Stimulated activated CD4-positive, alpha-beta T cell treated with anti-CD3 and anti-CD28 coated beads, Interleukin-1b, Interleukin-23, amount 100 ng/mL, for 24 hours (primary cell): Measurements from ENCODE around the gene DOK4.

Experiments
- DNase-seq, 4 experiments: peaks; one replicate each; pipeline ENCODE4 v3.0.0-alpha.2; 2020; ENCODE audit warnings: low read depth in 4 of 4, low spot score in 1 of 4

DOK4 gene

DNA sequence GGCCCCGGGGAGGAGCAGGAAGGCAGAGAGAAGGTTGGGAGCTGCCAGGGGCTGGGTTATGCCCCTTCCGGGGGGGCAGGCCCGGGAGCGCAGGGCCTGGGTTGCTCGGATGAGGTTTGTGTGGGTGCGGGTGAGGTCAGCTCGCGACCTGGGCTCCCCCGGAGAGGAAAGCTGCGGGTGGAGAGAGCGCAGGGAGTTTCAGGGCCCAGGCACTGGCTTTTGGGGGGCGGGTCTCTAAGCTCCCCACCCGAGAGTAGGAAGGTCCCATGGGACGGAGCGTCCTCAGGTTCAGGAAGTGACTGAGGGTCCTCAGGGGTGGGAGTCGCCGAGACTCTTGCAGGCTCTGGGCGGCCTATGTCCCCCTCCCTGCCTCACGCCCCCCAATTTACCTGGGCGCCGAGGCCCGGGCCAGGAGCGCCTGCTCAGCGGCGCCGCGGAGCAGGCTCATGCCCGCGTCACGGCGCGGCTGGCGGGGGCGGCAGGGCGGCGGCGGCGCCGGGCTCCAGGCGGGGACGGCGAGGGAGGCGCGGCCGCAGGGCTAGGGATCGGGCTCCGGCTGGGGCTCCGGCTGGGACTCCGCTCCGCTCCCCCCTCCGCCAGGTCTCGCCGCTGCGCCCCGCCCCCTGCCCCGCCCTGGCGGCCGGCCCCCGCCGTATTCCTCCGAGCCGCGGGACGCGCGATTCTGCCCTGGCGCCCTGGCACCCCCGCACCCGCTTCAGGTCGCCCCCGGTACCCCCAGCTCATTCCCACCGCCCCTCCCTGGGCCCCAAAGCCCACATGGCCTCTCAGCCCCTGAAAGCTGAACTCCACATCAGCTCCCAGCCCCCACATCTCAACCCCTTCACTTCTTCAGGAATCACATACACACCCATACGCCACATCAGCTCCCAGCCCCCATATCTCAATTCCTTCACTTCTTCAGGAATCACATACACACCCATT is at the start of gene DOK4:
TSS of gene DOK4 (minus strand) at position 578 of the 942 bp plus-strand sequence. CDS start 6,986 bp downstream, outside the sequence.
- peak; percentile 57 to 79 (median 74) for DNase-seq

DNA sequence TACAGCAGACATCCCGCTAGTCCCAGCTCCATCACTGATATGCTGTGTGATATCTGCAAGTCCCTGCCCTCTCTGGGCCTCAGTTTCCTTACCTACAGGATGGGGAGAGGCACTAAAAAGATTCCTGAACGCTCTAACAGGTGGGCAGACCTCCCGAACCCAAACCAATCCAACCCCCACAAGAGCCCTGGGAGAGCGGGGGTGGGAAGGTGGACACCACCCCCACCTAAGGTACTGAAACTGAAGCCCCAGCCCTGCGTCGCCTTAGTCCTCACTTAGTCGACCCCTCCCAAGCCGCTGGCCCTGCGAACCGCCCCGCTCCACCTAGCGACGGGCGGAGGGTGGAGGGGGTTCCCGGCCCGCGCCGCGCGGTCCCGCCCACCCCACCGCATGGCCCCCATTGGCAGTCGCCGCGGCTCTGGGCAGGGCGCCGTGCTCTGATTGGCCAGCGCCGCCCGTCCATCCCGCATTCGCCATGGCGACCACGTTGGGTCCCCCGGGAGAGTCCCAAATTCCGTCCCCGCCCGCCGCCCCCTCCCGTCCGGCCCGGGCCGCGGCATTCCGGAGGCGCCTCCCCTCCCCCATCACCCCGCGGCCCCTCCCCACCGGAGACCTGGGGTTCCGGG is 49.5 kb upstream of the DOK4 start:
- peak; percentile 85 to 92 (median 88) for DNase-seq

DNA sequence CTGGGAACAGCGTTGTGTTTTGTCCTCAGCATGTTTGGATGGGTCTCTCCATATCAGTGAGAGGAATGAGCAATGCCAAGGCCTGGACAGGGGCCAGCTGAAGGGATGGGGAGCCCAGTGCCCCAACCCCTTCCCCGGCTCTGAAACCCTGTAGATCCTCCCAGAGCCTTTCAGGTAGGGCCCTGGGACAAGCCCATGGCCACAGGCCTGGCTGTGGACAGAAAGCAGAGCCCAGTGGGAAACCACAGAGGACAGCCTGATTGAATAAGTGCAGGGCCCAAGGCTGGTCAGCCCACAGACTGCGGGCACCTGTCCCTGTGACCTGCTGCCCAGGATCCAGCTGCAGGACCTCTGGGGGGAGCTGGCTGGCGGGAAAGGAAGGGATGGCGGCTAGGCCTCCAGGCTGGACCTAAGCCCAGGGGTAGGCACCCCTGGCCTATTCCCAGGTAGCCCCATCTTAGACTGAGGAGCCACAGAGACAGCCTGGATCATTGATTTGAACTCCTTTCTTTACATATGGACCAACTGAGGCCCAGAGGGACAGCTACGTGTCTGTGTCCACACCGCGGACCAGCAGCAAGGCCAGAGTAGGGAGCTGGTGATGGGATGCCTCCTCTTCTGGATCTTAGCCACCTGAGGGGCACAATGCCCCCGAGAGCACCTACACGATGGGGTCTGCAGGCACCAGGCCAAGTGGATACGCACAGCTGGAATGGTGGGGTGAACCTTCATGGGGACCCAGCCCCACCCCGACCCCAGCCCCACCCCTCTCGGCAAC is 48.8 kb upstream of the DOK4 start:
- no peak for DNase-seq

DNA sequence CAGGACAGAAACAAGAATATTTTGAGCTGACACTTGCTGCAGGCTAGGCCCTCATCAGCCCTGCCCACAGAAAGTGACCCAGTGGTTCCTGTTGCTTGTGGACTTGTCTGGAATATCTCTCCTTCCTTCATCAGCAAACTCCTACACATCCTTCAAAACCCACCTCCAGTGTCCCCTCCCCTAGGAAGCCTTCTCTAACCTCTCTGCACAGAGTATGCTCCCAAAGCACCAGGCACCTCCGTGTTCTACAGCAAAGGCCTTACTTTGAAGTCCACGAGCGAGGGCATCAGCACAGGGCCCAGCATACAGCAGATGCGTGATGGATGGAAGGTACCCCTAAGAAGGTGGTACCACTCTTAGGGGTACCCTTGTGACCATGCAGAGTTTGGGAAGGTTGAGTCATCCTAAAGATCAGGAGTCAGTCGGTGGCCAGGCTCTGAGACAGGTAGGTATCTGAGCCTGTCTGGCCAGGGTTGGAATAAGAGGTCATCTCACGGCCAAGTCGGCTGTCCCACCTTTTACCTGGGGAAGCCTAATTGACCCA is 48.1 kb upstream of the DOK4 start:
- DNase-seq, result no peak

DNA sequence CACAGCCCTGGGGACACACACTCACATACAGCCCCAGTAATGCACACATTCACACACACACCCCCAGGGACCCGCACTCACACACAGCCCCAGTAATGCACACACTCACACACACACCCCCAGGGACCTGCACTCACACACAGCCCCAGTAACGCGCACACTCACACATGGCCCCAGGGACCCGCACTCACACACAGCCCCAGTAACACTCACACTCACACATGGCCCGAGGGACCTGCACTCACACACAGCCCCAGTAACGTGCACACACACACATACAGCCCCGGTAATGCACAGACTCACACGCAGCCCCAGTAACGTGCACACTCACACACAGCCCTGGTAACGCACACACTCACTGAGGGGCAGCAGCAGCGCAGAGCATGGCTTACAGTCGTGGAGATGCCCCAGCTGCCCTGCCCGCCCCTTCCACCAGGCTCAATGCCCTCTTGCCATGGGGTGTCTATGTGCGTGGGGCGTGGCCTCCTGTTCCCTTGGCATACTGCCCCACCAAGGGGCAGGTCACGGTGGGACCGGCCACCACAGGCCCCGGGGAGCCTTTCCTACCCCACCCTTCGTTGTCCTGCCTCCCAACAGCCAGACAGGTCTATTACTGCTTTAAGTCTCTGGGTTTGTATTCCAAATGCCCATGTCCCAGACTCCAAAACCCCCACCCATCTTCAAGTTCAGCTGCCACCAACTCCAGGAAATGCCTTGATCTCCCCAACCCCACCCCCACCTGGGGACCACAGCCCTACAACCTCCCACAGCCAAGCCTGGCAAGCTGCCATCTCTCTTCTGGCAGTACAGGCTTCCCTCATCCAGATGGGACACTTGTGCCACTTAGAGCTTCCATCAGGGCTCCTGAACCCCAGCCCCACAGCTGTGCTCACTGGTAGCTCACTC is 47.4 kb upstream of the DOK4 start:
- no peak for DNase-seq

DNA sequence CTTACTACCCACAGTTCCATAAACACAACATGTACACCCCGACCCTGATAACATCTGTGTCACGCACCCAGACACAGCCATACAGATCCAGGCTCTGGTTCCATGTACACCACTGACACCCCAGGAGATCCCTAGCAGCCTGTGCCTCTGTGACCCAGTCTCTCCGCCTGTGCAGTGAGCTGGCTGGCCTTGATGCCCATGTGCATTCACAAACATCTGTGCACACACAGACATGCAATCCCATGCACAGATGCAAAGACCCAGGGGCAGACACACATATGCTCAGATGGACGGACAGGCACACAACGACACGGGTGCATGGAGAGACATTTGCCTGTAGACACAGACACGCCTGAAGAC is 46.0 kb upstream of the DOK4 start:
- DNase-seq, result no peak

DNA sequence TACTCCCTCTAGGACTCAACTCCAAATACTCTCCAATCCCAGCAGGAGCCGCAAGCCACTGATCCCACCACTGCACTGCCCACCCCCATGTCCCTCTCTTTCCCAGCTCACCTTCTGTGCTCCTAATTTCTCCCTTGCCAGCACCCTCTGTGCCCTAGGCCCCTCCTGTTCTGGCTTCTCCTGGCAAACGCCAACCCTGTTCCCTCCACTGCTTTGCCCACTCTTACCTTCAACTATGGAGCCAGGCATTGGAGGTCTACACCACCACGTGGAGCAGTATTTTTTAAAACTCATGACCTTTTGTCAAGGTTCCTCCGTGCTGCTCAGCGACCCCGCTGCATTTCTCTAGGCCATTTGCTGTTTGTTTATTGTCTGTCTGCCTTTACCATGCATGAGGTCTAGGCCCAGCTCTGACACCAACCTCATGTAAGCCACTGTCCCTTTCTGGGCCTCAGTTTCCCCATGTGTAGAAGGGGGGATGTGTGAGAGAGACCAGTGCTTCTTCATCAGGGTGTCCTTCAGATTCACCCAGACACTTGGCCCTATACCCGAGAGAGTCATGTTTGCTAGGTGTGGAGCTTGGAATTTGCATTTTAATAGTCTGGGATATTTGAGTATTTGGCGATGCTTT is 45.5 kb upstream of the DOK4 start:
- DNase-seq, result no peak

DNA sequence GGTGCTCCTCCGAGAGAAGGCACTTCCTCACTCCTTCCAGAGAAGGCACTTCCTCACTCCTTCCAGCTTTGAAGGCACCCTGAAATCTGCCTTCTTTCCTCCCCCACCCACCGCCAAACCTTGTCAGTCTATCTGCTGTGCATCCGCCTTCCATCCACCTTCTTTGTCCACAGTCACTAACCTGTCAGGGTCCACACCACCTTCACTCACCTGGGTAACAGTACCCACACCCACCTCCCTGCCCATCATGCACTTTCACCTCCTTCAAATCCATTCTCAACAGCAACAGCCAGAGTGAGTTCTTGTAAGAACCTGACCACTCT is 44.9 kb upstream of the DOK4 start:
- no peak for DNase-seq

DNA sequence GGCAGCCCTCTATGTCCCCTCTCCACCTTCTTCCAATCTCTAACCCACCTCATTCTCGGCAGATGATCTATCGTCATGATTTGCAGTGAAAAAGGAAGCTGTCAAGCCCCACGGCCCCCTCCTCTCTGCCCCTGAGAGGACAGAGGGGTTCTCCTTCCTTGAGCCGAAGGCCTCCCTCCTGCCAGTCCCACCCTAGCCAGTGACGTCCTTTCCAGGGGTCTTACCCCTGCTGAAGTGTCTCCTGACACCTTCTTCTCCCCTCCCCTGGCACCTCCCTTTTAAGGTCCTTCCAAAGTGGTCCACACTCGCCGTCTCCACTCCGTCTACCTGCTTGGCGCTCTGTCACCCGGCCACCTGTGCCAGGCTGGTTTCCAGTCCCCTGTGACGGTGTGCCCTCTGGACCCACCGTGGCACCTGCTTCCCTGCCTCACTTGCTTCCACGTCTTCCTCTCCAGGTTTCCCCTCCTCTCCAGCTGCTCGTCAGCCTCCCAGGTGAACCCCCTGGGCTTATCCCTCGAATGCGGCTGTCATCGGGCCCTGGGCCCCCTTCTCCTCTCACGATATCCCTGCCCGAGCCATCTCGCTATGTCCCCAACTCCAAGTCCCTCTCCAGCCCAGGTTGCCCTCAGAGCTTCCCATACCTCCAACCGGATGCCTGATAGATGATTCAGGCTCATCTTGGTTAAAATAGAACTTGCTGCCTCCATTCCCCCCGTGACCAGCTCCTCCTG is 44.4 kb upstream of the DOK4 start:
- DNase-seq, result no peak

DNA sequence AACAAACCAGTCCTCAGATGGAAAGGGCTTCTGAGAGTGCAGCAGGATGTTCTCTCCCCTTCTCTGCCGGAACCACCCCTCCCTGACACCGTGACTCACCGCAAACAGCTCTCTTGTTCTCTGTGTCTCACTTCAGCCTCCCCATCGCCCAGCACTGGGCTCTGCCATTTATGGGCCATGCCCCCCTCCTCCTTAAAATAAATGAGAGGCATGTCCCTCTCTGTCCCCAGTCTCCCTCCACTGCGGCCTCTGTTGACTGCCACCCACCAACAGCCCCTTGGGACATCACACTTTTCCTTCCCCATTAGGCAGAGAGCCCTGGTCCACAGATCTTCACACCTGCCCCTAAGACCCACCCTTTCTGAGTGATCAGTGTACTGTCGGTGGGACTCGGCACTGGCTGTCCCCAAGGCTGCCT is 43.8 kb upstream of the DOK4 start:
- peak in 3 of 4 experiments; percentile 43 to 63 (median 43) for DNase-seq

DNA sequence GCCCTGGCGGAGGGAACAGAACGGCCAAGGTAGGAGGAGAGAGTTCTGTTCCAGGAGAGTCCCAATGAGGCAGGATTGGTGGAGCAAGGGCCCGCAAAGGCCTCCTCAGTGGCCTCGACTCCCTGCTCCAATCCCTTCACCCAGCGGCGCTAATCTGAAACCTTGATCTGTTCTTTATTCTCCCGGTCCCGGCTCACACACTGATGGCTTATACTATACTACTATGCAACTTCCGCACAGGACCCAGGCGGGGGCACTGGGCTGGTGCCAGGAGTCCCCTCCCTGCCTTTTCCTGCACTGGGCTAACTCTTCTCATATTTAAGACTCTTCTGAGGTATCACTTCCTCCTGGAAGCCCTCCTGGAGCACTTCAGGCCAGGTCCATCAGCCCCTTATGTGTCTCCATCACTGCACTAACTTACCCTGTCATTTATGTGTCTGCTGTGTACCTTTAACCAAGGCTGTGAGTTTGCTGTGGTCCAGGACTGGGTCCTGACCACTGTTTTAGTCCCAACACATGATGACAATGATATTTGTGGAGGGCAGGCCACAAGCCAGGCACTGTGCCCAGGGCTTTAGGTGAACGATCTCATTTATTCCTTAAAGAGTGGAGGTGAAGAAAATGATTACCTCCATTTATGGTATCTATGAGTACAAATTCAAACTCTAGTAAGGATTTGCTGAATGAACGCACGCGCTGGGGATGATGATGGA is 43.3 kb upstream of the DOK4 start:
- DNase-seq, result no peak

DNA sequence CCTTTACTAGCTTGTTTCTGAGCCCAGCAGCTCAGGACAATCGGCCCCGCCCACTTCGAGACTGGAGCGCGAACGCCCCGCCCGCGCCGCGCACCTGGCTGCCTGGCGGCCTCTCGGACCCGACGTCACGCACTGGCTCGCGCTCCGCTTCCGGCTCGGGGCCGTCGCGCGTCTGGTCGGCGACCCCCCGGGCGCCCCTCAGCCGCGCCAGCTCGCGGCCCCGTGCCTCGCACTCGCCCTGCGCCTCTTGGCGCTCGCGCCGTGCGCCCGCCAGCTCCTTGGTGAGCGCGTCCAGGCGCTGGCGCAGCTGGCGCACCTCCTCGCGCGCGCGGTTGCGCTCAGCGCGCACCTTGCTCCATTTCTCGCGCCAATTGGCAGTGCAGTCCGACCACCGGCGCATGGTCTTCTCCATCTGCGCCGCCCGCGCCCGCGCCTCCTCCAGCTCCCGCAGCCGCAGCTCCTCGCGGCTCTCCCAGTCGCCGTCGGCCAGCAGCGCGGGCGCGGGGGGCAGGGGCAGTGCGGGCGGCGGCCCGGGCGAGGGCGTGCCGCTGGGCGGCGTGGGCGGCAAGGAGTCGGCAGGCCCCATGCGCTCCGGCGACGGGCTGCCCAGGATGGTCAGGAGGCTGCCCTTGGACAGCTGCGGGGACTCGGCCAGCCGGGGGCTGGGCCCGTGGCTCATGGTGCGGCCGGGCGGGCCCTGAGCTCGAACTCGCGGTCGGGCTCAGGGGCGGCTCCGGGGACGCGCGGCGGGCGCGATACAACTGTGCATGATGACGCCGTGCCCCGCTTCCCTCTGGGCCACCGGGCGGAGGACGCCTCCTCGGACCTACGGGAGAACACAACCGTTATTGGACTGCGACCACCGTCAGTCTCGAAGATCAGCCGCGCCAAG is 42.5 kb upstream of the DOK4 start:
- no peak for DNase-seq

DNA sequence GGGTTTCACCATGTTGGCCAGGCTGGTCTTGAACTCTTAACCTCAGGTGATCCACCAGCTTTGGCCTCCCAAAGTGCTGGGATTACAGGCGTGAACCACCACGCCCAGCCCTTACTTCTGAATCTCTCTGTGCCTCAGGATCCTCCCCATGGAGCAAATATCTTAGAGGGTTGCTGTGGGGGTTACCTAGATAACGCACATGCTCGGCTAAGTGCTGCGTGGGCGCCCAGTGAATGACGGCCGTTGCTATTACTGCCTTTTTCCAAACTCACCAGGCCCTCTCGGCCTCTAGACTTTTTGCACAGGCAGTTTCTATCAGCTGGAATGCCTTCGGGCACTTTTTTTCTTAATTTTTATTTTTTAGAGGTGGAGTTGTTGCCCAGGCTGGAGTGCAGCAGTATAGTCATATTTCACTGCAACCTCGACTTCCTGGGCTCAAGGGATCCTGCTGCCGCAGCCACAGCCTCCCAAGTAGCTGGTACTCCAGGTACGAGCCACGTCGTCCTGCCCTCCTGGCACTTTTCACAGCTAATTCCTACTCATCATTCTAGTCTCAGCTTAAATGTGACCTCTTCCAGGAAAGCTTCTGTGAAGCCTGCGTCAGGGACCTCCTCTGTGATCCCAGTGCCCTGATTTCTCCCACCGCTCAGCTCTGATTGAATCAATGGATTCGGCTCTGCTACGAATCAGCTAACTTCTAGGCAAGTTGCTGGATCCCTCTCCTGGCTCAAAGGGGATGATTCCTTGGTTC is 41.5 kb upstream of the DOK4 start:
- DNase-seq, result no peak

DNA sequence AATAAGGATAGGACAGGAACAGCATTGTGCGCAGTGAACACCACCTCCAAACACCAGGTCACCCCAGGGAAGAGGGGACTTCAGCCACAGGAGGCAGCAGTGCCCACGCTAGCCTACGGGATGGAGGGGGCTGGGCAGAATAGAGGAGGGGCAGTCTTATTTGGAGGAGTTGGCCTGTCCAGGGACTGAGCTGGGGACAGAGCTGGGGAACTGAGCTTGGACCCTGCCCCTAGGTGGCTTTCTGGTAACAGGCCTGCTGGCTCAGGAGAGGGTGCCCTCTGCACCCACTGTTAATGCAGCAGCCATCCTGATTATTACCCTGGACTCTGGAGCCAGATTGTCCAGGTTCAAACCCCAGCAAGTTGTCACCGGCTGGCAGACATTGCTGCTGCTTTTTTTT is 40.7 kb upstream of the DOK4 start:
- no peak for DNase-seq

DNA sequence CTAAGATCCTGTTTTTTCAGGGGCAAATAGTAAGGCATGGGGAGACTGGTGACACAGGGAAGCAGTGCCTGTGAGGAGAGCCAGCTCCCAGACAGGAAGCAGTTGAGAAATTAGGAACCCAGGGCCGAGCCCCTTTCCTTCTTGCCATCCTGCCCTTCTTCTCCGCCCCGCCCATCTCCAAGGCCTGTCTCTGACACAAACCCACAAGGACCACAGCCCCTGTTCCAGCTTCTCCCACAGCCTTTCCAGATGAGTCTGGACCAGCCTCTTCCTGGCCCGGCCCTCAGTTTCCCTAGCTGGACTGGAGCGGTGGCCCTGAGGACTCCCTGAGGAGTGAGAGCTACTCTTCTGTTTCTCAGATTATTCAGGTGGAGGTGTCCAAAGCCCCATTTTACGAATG is 40.2 kb upstream of the DOK4 start:
- no peak for DNase-seq

DNA sequence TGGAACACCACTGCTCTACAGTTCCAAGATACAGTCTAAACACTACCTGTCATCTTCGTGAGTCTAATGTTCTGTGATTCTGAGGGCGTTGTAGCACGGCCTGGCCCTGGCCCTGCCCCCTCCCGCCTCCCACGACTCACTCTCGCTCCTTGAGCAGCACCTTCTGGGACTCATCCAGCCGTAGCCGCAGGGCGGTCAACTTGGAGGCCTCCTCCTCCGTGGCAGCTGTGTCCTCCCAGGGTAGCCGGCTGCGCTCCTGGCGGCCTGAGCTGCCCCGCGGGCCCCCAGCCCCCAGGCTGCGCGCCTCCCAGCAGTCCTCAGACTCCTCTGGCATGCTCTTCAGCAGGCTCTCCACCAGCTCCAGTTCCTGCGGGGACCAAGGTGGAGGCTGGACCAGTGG is 39.5 kb upstream of the DOK4 start:
- no peak for DNase-seq

DNA sequence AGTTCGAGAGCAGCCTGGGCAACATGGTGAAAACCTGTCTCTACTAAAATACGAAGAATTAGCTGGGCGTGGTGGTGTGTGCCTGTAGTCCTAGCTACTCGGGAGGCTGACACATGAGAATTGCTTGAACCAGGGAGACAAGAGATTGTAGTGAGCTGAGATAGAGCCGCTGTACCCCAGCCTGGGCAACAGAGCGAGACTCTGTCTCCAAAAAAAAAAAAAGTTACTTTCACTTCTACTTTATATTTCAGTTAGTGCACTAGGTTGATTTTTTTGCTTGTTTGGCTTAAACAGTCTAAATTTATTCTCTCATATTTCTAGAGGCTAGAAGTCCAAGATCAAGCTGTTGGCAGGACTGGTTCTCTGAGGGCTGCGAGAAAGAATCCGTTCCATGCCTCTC is 36.7 kb upstream of the DOK4 start:
- DNase-seq, result no peak
